ENCODE measurements around the gene SPRR1A.

DNA sequence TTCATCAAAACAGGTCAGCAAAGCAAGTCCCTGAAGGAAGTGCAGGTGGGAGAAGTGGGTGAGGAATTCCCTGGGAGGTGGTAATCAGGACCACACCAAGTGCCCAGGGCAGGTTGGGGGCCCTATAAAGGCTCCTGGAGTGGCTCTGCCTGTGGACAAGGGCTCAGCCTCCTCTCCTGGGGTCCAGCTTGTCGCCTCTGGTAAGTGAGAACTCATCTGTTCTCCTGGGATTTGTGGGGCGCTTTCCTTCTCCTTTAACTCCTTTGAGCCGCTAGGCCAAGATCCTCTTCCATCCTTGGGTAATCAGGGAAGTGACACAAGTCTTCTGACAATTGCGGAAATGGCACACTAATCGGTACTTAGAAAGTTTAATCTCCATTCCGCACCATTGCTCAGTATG is 13.4 kb upstream of the SPRR1A start, which contains the start of gene SPRR4:
- TF ChIP-seq, protein P1, sequence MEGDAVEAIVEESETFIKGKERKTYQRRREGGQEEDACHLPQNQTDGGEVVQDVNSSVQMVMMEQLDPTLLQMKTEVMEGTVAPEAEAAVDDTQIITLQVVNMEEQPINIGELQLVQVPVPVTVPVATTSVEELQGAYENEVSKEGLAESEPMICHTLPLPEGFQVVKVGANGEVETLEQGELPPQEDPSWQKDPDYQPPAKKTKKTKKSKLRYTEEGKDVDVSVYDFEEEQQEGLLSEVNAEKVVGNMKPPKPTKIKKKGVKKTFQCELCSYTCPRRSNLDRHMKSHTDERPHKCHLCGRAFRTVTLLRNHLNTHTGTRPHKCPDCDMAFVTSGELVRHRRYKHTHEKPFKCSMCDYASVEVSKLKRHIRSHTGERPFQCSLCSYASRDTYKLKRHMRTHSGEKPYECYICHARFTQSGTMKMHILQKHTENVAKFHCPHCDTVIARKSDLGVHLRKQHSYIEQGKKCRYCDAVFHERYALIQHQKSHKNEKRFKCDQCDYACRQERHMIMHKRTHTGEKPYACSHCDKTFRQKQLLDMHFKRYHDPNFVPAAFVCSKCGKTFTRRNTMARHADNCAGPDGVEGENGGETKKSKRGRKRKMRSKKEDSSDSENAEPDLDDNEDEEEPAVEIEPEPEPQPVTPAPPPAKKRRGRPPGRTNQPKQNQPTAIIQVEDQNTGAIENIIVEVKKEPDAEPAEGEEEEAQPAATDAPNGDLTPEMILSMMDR (IDR thresholded peaks at IDR 0.05) = no peak
- TF ChIP-seq POLR2A (IDR thresholded peaks at IDR 0.05) = no peak
